HepG2 (cell line): ENCODE measurements around the gene C4orf54. TPM values are rescaled to one million over a fixed set of nuclear protein-coding genes. Genes with fewer than 3 reads are reported as not detected.

Experiments
- ATAC-seq: fragments of 200-7000 bp; cut with Tn5 transposase; 3 replicates; pipeline ENCODE4 v1.9.1; 2020; ENCODE audit warnings: mild to moderate bottlenecking, moderate library complexity
- BruUV-seq: library from RNA; stranded (reverse); fragments of 400-500 nt; replicated peaks from 2 replicates; lab custom pipeline; 2021; lab: Mats Ljungman, UMichigan
- CTCF ChIA-PET: fragments of 300-600 bp; formaldehyde crosslinking; extraction: SDS; loops from one replicate; lab custom pipeline; 2021; ENCODE audit warnings: low total read pairs, inconsistent platforms, low intra/inter-chr PET ratio; lab: Yijun Ruan, JAX
- POLR2A ChIA-PET: fragments of 350-600 bp; sonication (Branson Sonifier 250); formaldehyde crosslinking; loops from one replicate; lab custom pipeline; 2020; ENCODE audit warnings: antibody characterized with exemption, inconsistent platforms; lab: Yijun Ruan, JAX
- DNase-seq: peaks from one replicate; pipeline ENCODE4 v3.0.0-alpha.2; 2015; ENCODE audit warnings: low spot score
- FAIRE-seq: peaks from 3 replicates; lab custom pipeline; 2011; peaks lifted over from hg19 to GRCh38; lab: Jason Lieb, UNC
- H2AFZ ChIP-seq: one replicate; pipeline ENCODE4 v1.6.1; 2011; ENCODE audit warnings: low read length, inconsistent platforms
- H3K27ac ChIP-seq: fragments of 300-600 bp; 3 replicates; pipeline ENCODE4 v1.8.0; 2011; ENCODE audit warnings: mixed run types, mild to moderate bottlenecking, mixed read lengths, low read length, inconsistent platforms; ENCODE audit not compliant: insufficient read depth; ENCODE audit errors: extremely low read length
- H3K27me3 ChIP-seq, 2 experiments: fragments of 200-600 bp in 1 of 2; 2 replicates in 1 of 2; 3 replicates in 1 of 2; pipeline versions ENCODE4 v1.6.0 to v1.8.0; 2011; ENCODE audit warnings: low read length in 2 of 2, mild to moderate bottlenecking in 2 of 2, moderate library complexity in 2 of 2, inconsistent platforms in 1 of 2; ENCODE audit not compliant: insufficient read depth in 2 of 2, control insufficient read depth in 1 of 2
- H3K36me3 ChIP-seq, 2 experiments: fragments of 200-600 bp in 1 of 2; replicated peaks in 1 of 2; 2 replicates in 1 of 2; 3 replicates in 1 of 2; pipeline versions ENCODE4 v1.5.1 to v1.8.0; 2011; ENCODE audit warnings: low read length in 2 of 2, inconsistent platforms in 1 of 2; ENCODE audit not compliant: insufficient read depth in 2 of 2, control insufficient read depth in 1 of 2
- H3K4me1 ChIP-seq: 2 replicates; pipeline ENCODE4 v1.5.1; 2012; ENCODE audit warnings: low read length, inconsistent platforms; ENCODE audit not compliant: insufficient read depth
- H3K4me2 ChIP-seq: 2 replicates; pipeline ENCODE4 v1.6.0; 2011; ENCODE audit warnings: low read depth, low read length, inconsistent platforms
- H3K4me3 ChIP-seq, 3 experiments: fragments of 200-600 bp in 1 of 3; sonication (generic), shearing (Covaris generic) in 1 of 3; replicated peaks in 1 of 3; 2 replicates each; pipeline ENCODE4 v1.5.1; 2011 to 2016; ENCODE audit warnings: low read length in 3 of 3, inconsistent platforms in 2 of 3, low read depth in 2 of 3, mild to moderate bottlenecking in 2 of 3, control low read depth in 1 of 3, mixed read lengths in 1 of 3; ENCODE audit not compliant: insufficient read depth in 1 of 3
- H3K79me2 ChIP-seq: one replicate; pipeline ENCODE4 v1.6.1; 2011; ENCODE audit warnings: low read length, inconsistent platforms; ENCODE audit not compliant: insufficient read depth
- H3K9ac ChIP-seq: 2 replicates; pipeline ENCODE4 v1.6.0; 2011; ENCODE audit warnings: mild to moderate bottlenecking, low read depth, low read length, inconsistent platforms; ENCODE audit not compliant: insufficient read depth
- H3K9me3 ChIP-seq: 2 replicates; pipeline ENCODE4 v1.5.1; 2012; ENCODE audit warnings: mild to moderate bottlenecking, low read length
- H4K20me1 ChIP-seq: 2 replicates; pipeline ENCODE4 v1.6.0; 2011; ENCODE audit warnings: inconsistent platforms, mild to moderate bottlenecking, low read length, moderate library complexity; ENCODE audit not compliant: insufficient read depth
- HIVEP1 ChIP-seq: sonication (generic); formaldehyde crosslinking; IDR thresholded peaks from 2 replicates; pipeline ENCODE4 v1.4.0; 2020; ENCODE audit warnings: mild to moderate bottlenecking, missing genetic modification reagents
- KLF16 ChIP-seq, 2 experiments: sonication (generic) in 1 of 2; formaldehyde crosslinking in 1 of 2; IDR thresholded peaks; 2 replicates each; pipeline versions ENCODE4 v1.6.1 to v1.8.0; 2016 to 2023; ENCODE audit warnings: missing genetic modification reagents in 2 of 2, missing compliant biosample characterization in 1 of 2
- LCORL ChIP-seq, 2 experiments: fragments of 450-650 bp in 1 of 2; sonication (generic) in 1 of 2; formaldehyde crosslinking in 1 of 2; IDR thresholded peaks; 2 replicates each; pipeline versions ENCODE4 v1.5.0 to v1.6.1; 2017 to 2020; ENCODE audit warnings: antibody characterized with exemption in 1 of 2, missing genetic modification reagents in 1 of 2
- NFIC ChIP-seq: IDR thresholded peaks from 2 replicates; pipeline ENCODE4 v1.6.1; 2012; ENCODE audit warnings: mild to moderate bottlenecking, low read length, inconsistent platforms
- TCF12 ChIP-seq, 2 experiments: fragments of 450-650 bp in 1 of 2; sonication (generic) in 1 of 2; formaldehyde crosslinking in 1 of 2; IDR thresholded peaks; 2 replicates each; pipeline versions ENCODE4 v1.6.1 to v1.8.0; 2017 to 2022; ENCODE audit warnings: antibody characterized with exemption in 1 of 2, mild to moderate bottlenecking in 1 of 2, missing genetic modification reagents in 1 of 2, moderate library complexity in 1 of 2
- ZBTB46 ChIP-seq: sonication (generic); formaldehyde crosslinking; IDR thresholded peaks from 2 replicates; pipeline ENCODE4 v1.4.0; 2020; ENCODE audit warnings: mild to moderate bottlenecking, missing genetic modification reagents, borderline replicate concordance
- ZFP91 ChIP-seq: sonication (generic); formaldehyde crosslinking; IDR thresholded peaks from 2 replicates; pipeline ENCODE4 v1.9.0; 2022; ENCODE audit warnings: missing genetic modification reagents, mild to moderate bottlenecking, borderline replicate concordance
- ZNF33B ChIP-seq: sonication (generic); formaldehyde crosslinking; IDR thresholded peaks from 2 replicates; pipeline ENCODE4 v1.5.1; 2020; ENCODE audit warnings: mild to moderate bottlenecking, missing genetic modification reagents
- ZNF44 ChIP-seq: sonication (generic); formaldehyde crosslinking; IDR thresholded peaks from 2 replicates; pipeline ENCODE4 v1.5.1; 2020; ENCODE audit warnings: mild to moderate bottlenecking, missing genetic modification reagents
- ZNF576 ChIP-seq: sonication (generic); formaldehyde crosslinking; IDR thresholded peaks from 2 replicates; pipeline ENCODE4 v1.4.0; 2020; ENCODE audit warnings: mild to moderate bottlenecking, missing genetic modification reagents
- ZNF703 ChIP-seq: sonication (generic); formaldehyde crosslinking; IDR thresholded peaks from 2 replicates; pipeline ENCODE4 v1.5.1; 2020; ENCODE audit warnings: missing genetic modification reagents, mild to moderate bottlenecking, moderate library complexity, borderline replicate concordance
- ZNF770 ChIP-seq: sonication (generic); formaldehyde crosslinking; IDR thresholded peaks from 2 replicates; pipeline ENCODE4 v1.5.0; 2020; ENCODE audit warnings: mild to moderate bottlenecking, missing genetic modification reagents
- ZNF782 ChIP-seq: sonication (generic); formaldehyde crosslinking; IDR thresholded peaks from 2 replicates; pipeline ENCODE4 v1.4.0; 2020; ENCODE audit warnings: missing genetic modification reagents, mild to moderate bottlenecking, borderline replicate concordance
- ZSCAN30 ChIP-seq: sonication (generic); formaldehyde crosslinking; IDR thresholded peaks from 2 replicates; pipeline ENCODE4 v1.5.0; 2020; ENCODE audit warnings: mild to moderate bottlenecking, missing genetic modification reagents
- WGBS: methylation state at CpG from one replicate; pipeline ENCODE4 v1.1.6; 2017; ENCODE audit warnings: low lambda C conversion rate; 5-methylcytosine and 5-hydroxymethylcytosine counted together
- in situ Hi-C: cut with HindIII; loops from 2 replicates; pipeline ENCODE4 v1.10.0; 2017; ENCODE audit warnings: low pct_unique_long_range_greater_than_20kb; ENCODE audit not compliant: extremely low pct_ligation_motif_present
- intact Hi-C: fragments of 100-400 bp; cut with micrococcal nuclease; formaldehyde crosslinking; loops from one replicate; pipeline ENCODE4 v1.10.0; 2022; ENCODE audit not compliant: unreplicated experiment
- polyA plus RNA-seq, 8 experiments: library from polyadenylated mRNA; depleted of rRNA in 3 of 8; stranded (reverse) in 7 of 8; unstranded in 1 of 8; fragments of >200 nt; fragmentation: Illumina TruSeq in 4 of 8; extraction: Trizol in 4 of 8; gene quantifications; 2 replicates each; pipeline versions ENCODE4 v1.2.1 to v1.2.3, GENCODE V29; 2011 to 2016; ENCODE audit warnings: low read depth in 4 of 8, missing spikeins in 1 of 8, mixed read lengths in 1 of 8; ENCODE audit not compliant: insufficient read depth in 1 of 8
- total RNA-seq, 5 experiments: library from RNA; depleted of rRNA; stranded (reverse); fragments of >200 nt; fragmentation: Illumina TruSeq; extraction: Trizol; gene quantifications; 2 replicates each; pipeline ENCODE4 v1.2.3, GENCODE V29; 2016; ENCODE audit warnings: low read depth in 1 of 5

Gene C4orf54
- total and polyA plus RNA-seq, 2 of the 13 experiments (the other 11 are each of a cell fraction or from before 2014, with no cell fraction given) = not detected

- Histone ChIP-seq H3K79me2 (no peaks in the 10 kb centered on the region), H3K9ac (no peak overlapping the region), H3K4me3 (no peak overlapping the region), H3K36me3 (no peaks in the 10 kb centered on the region), H3K27me3 (no peaks in the 10 kb centered on the region), H4K20me1 (no peaks in the 10 kb centered on the region), H3K4me2 (no peak overlapping the region), H3K27ac (no peak overlapping the region), H3K9me3 (no peaks in the 10 kb centered on the region), H3K4me1 (no peaks in the 10 kb centered on the region), H2AFZ (no peak overlapping the region)
- WGBS = no CpG with 5 or more reads among the region's 2 CpGs
- ChIA-PET CTCF (no interaction called here), POLR2A (no interaction called here)
- no peak for DNase-seq
- no TSS peak for BruUV-seq
- intact Hi-C loops = no loop called here
- no peak for ATAC-seq
- FAIRE-seq = no peak
- no peak for TF ChIP-seq ZSCAN30 (CRISPR knock-in tag)
- TF ChIP-seq KLF16 (CRISPR knock-in tag; IDR thresholded peaks at IDR 0.05) = no peak
- TF ChIP-seq HIVEP1 (CRISPR knock-in tag) = no peak
- TF ChIP-seq NFIC = no peak
- TF ChIP-seq TCF12 (IDR thresholded peaks at IDR 0.05) = no peak
- TF ChIP-seq TCF12 (CRISPR knock-in tag; IDR thresholded peaks at IDR 0.05) = no peak
- no peak for TF ChIP-seq ZNF782 (CRISPR knock-in tag)
- TF ChIP-seq ZNF33B (CRISPR knock-in tag) = no peak
- TF ChIP-seq LCORL (IDR thresholded peaks at IDR 0.05) = no peak
- no peak for TF ChIP-seq LCORL (CRISPR knock-in tag; IDR thresholded peaks at IDR 0.05)
- no peak for TF ChIP-seq ZNF770 (CRISPR knock-in tag)
- no peak for TF ChIP-seq ZNF576 (CRISPR knock-in tag)
- TF ChIP-seq ZFP91 (CRISPR knock-in tag) = no peak
- TF ChIP-seq ZBTB46 (CRISPR knock-in tag) = no peak
- no peak for TF ChIP-seq ZNF703 (CRISPR knock-in tag)
- no peak for TF ChIP-seq ZNF44 (CRISPR knock-in tag)
- in situ Hi-C loops = no loop called here
Measured at GRCh38 chr4:99685234-99685633, 27.6 kb upstream of the C4orf54 start.
